K562 (cell line): Measurements from ENCODE around the gene NPAS3. TPM values are rescaled to one million over a fixed set of nuclear protein-coding genes. Genes with fewer than 3 reads are reported as not detected.
A peak's percentile ranks its signal among the peaks of the same experiment; 100 is the strongest.

Experiments used
- ATAC-seq: fragments of 200-7000 bp; cut with Tn5 transposase; 3 replicates; pipeline ENCODE4 v1.9.1; 2020; ENCODE audit warnings: moderate library complexity
- BruUV-seq: library from RNA; stranded (reverse); fragments of 400-500 nt; replicated peaks from 2 replicates; lab custom pipeline; 2021; lab: Mats Ljungman, UMichigan
- CTCF ChIA-PET: fragments of 300-600 bp; formaldehyde crosslinking; extraction: SDS; loops from one replicate; lab custom pipeline; 2021; ENCODE audit warnings: low intra/inter-chr PET ratio; lab: Yijun Ruan, JAX
- POLR2A ChIA-PET: fragments of 300-600, 350-650 bp; sonication (Branson Sonifier 250); formaldehyde crosslinking; extraction: SDS; loops from one replicate; lab custom pipeline; 2021; ENCODE audit warnings: antibody characterized with exemption, inconsistent platforms; lab: Yijun Ruan, JAX
- DNase-seq, 4 experiments: peaks; one replicate each; pipeline versions ENCODE4 v3.0.0 to v3.0.0-alpha.2; 2011 to 2018; ENCODE audit warnings: low spot score in 3 of 4, mixed read lengths in 3 of 4; ENCODE audit errors: extremely low read depth in 1 of 4
- FAIRE-seq: peaks from 2 replicates; lab custom pipeline; 2011; peaks lifted over from hg19 to GRCh38; lab: Jason Lieb, UNC
- H2AFZ ChIP-seq: 2 replicates; pipeline ENCODE4 v1.6.0; 2011; ENCODE audit warnings: low read depth, low read length, control low read depth, inconsistent platforms
- H3K27ac ChIP-seq: fragments of 200-600 bp; 3 replicates; pipeline ENCODE4 v1.8.0; 2011; ENCODE audit warnings: low read depth, mild to moderate bottlenecking, control low read depth, inconsistent platforms, low read length, moderate library complexity, mixed read lengths; ENCODE audit errors: extremely low read depth
- H3K27me3 ChIP-seq, 2 experiments: fragments of 300-600 bp in 1 of 2; 2 replicates in 1 of 2; 3 replicates in 1 of 2; pipeline versions ENCODE4 v1.6.0 to v1.8.0; 2011; ENCODE audit warnings: inconsistent platforms in 2 of 2, low read length in 2 of 2, mild to moderate bottlenecking in 1 of 2, mixed read lengths in 1 of 2, moderate library complexity in 1 of 2; ENCODE audit not compliant: control insufficient read depth in 2 of 2, insufficient read depth in 2 of 2
- H3K36me3 ChIP-seq: fragments of 300-600 bp; 3 replicates; pipeline ENCODE4 v1.8.0; 2011; ENCODE audit warnings: mild to moderate bottlenecking, low read length, inconsistent platforms; ENCODE audit not compliant: control insufficient read depth, insufficient read depth
- H3K4me1 ChIP-seq, 2 experiments: fragments of 200-600 bp in 1 of 2; replicated peaks in 1 of 2; 2 replicates in 1 of 2; 3 replicates in 1 of 2; pipeline versions ENCODE4 v1.5.1 to v1.8.0; 2011; ENCODE audit warnings: inconsistent platforms in 2 of 2, low read length in 2 of 2, mild to moderate bottlenecking in 1 of 2, mixed read lengths in 1 of 2, moderate library complexity in 1 of 2; ENCODE audit not compliant: control insufficient read depth in 2 of 2, insufficient read depth in 2 of 2
- H3K4me2 ChIP-seq: 2 replicates; pipeline ENCODE4 v1.6.1; 2011; ENCODE audit warnings: low read length, control low read depth, inconsistent platforms, mixed read lengths; ENCODE audit not compliant: insufficient read depth
- H3K4me3 ChIP-seq: fragments of 200-600 bp; sonication (generic), shearing (Covaris generic); 2 replicates; pipeline ENCODE4 v1.5.1; 2016; ENCODE audit warnings: control low read depth, inconsistent platforms
- H3K79me2 ChIP-seq: fragments of 200-600 bp; 3 replicates; pipeline ENCODE4 v1.8.0; 2011; ENCODE audit warnings: low read length, inconsistent platforms; ENCODE audit not compliant: control insufficient read depth, insufficient read depth
- H3K9ac ChIP-seq, 2 experiments: 2 replicates each; pipeline versions ENCODE4 v1.6.0 to v1.6.1; 2011; ENCODE audit warnings: low read depth in 2 of 2, low read length in 2 of 2, control low read depth in 1 of 2, inconsistent platforms in 1 of 2, mild to moderate bottlenecking in 1 of 2, mixed read lengths in 1 of 2; ENCODE audit not compliant: insufficient read depth in 1 of 2
- H3K9me1 ChIP-seq: one replicate; pipeline ENCODE4 v1.6.0; 2011; ENCODE audit warnings: inconsistent platforms, mild to moderate bottlenecking, low read length, moderate library complexity; ENCODE audit not compliant: control insufficient read depth, insufficient read depth
- H3K9me3 ChIP-seq: replicated peaks from 2 replicates; pipeline ENCODE4 v1.5.1; 2011; ENCODE audit warnings: low read depth, low read length, inconsistent platforms; ENCODE audit not compliant: control insufficient read depth, insufficient read depth
- H4K20me1 ChIP-seq: replicated peaks from 2 replicates; pipeline ENCODE4 v1.6.1; 2011; ENCODE audit warnings: low read length, inconsistent platforms, mixed read lengths; ENCODE audit not compliant: control insufficient read depth, insufficient read depth
- BDP1 ChIP-seq: IDR thresholded peaks from 3 replicates; pipeline ENCODE4 v1.6.1; 2011; ENCODE audit not compliant: insufficient read length, insufficient read depth
- BHLHE40 ChIP-seq: IDR thresholded peaks from 2 replicates; pipeline ENCODE4 v1.6.1; 2011; ENCODE audit warnings: low read length, improper control_type of control experiment
- L3MBTL2 ChIP-seq: fragments of 450-650 bp; IDR thresholded peaks from 2 replicates; pipeline ENCODE4 v1.6.1; 2016; ENCODE audit warnings: mild to moderate bottlenecking, moderate library complexity
- LARP7 ChIP-seq: fragments of 450-650 bp; IDR thresholded peaks from 2 replicates; pipeline ENCODE4 v1.6.1; 2016
- MBD2 ChIP-seq: sonication (generic); IDR thresholded peaks from 2 replicates; pipeline ENCODE4 v1.6.1; 2016; ENCODE audit warnings: low read depth, borderline replicate concordance
- PHF8 ChIP-seq: fragments of 200-600 bp; sonication (generic); IDR thresholded peaks from 2 replicates; pipeline ENCODE4 v1.6.1; 2012; ENCODE audit warnings: mixed run types, mild to moderate bottlenecking, inconsistent platforms, low read length, moderate library complexity, borderline replicate concordance
- RAD21 ChIP-seq, 2 experiments: fragments of 250-450 bp in 1 of 2; fragments of 450-650 bp in 1 of 2; sonication (Bioruptor Pico) in 1 of 2; formaldehyde crosslinking in 1 of 2; IDR thresholded peaks in 1 of 2; conservative IDR thresholded peaks in 1 of 2; 2 replicates each; pipeline versions ENCODE4 v1.4.0 to v1.8.0; 2020 to 2022; ENCODE audit warnings: mild to moderate bottlenecking in 2 of 2, moderate library complexity in 1 of 2
- RAD51 ChIP-seq: fragments of 450-650 bp; IDR thresholded peaks from 2 replicates; pipeline ENCODE4 v1.7.1; 2016; ENCODE audit warnings: low read depth, mild to moderate bottlenecking, borderline replicate concordance
- TFAP4 ChIP-seq: sonication (generic); formaldehyde crosslinking; IDR thresholded peaks from 2 replicates; pipeline ENCODE4 v1.8.0; 2022; ENCODE audit warnings: missing genetic modification reagents, mild to moderate bottlenecking, moderate library complexity, borderline replicate concordance
- USF2 ChIP-seq: sonication (generic); formaldehyde crosslinking; IDR thresholded peaks from 2 replicates; pipeline ENCODE4 v1.5.0; 2020; ENCODE audit warnings: missing genetic modification reagents
- WHSC1 ChIP-seq: IDR thresholded peaks from one replicate; pipeline ENCODE4 v1.6.1; 2012; ENCODE audit warnings: low read length, control low read depth, inconsistent platforms
- YY1 ChIP-seq, 3 experiments: IDR thresholded peaks; 2 replicates each; pipeline ENCODE4 v1.6.1; 2011; ENCODE audit warnings: low read length in 2 of 3, mild to moderate bottlenecking in 2 of 3, moderate library complexity in 2 of 3, borderline replicate concordance in 1 of 3, control low read depth in 1 of 3, low read depth in 1 of 3; ENCODE audit not compliant: insufficient read depth in 3 of 3, insufficient replicate concordance in 2 of 3, control insufficient read depth in 1 of 3, insufficient read length in 1 of 3; ENCODE audit errors: extremely low read depth in 1 of 3
- WGBS: fragments of 100-300 bp; shearing (Covaris generic); methylation state at CpG from one replicate; pipeline ENCODE4 v1.1.6; 2016; ENCODE audit warnings: low coverage, mixed read lengths; ENCODE audit not compliant: insufficient coverage; ENCODE audit errors: missing lambda C conversion rate; 5-methylcytosine and 5-hydroxymethylcytosine counted together
- in situ Hi-C: fragments of 300-500 bp; cut with MboI; formaldehyde crosslinking; loops from 4 replicates; pipeline ENCODE4 v1.15.0; 2018; ENCODE audit warnings: inconsistent platforms, mixed read lengths
- intact Hi-C: fragments of 100-400 bp; cut with micrococcal nuclease; formaldehyde crosslinking; loops from 2 replicates; pipeline ENCODE4 v1.14.2; 2022
- polyA plus RNA-seq, 8 experiments: library from polyadenylated mRNA; depleted of rRNA in 4 of 8; stranded (reverse) in 5 of 8; unstranded in 3 of 8; fragments of >200 nt; fragmentation: Nextera tagmentation in 2 of 8; fragmentation: Illumina TruSeq in 1 of 8; extraction: Ambion mirVana in 2 of 8; extraction: Trizol in 1 of 8; gene quantifications; 2 replicates each; pipeline versions ENCODE4 v1.2.1 to v1.2.3, GENCODE V29; 2011 to 2014; ENCODE audit warnings: inconsistent platforms in 1 of 8, missing spikeins in 1 of 8
- total RNA-seq, 7 experiments: library from RNA; depleted of rRNA in 6 of 7; stranded (reverse); fragments of >200 nt in 6 of 7; fragmentation: Illumina TruSeq in 2 of 7; extraction: Trizol in 2 of 7; gene quantifications; 2 replicates each; pipeline versions ENCODE4 v1.2.1 to v1.2.3, GENCODE V29; 2011 to 2021; ENCODE audit warnings: low replicate concordance in 1 of 7
- TF ChIP-seq, protein P1 (sequence below): sonication (generic); formaldehyde crosslinking; IDR thresholded peaks from 2 replicates; pipeline ENCODE4 v1.9.0; 2022; ENCODE audit warnings: mild to moderate bottlenecking, missing genetic modification reagents
- TF ChIP-seq, protein P2 (sequence below), 3 experiments: IDR thresholded peaks in 2 of 3; conservative IDR thresholded peaks in 1 of 3; 2 replicates each; pipeline ENCODE4 v1.5.1; 2011 to 2012; ENCODE audit warnings: low read length in 3 of 3, mild to moderate bottlenecking in 3 of 3, control low read depth in 2 of 3, improper control_type of control experiment in 1 of 3, inconsistent platforms in 1 of 3, low read depth in 1 of 3, mixed read lengths in 1 of 3, moderate library complexity in 1 of 3; ENCODE audit not compliant: insufficient read depth in 2 of 3
- TF ChIP-seq, protein P3 (sequence below): fragments of 200-800 bp; sonication (Bioruptor generic); IDR thresholded peaks from 2 replicates; pipeline ENCODE4 v1.6.1; 2017; ENCODE audit warnings: missing genetic modification characterization, missing compliant biosample characterization

Gene NPAS3
- total and polyA plus RNA-seq, 9 of the 15 experiments (the other 6 are each of a cell fraction or from before 2014, with no cell fraction given): 0.04 TPM; not detected in 8

DNA sequence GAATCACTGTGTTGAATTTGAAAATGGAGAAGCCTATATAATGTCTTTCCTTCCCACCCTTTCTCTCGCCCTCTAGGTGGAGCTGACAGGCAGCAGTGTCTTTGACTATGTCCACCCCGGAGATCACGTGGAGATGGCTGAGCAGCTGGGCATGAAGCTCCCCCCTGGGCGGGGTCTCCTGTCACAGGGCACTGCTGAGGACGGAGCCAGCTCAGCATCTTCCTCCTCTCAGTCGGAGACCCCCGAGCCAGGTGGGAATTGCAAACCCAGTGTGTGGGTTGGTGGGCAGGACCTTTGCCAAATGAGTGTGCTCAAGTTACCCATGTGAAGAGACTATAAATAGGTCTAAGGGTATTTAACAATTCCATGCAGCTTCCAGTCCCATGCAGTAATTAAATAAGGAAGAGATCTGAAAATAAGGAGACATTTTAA, 737.5 kb downstream of the NPAS3 start:
- ChIA-PET POLR2A (no interaction called here), CTCF (no interaction called here)
- Histone ChIP-seq H3K9me3 (no peaks in the 10 kb centered on the region), H3K4me3 (no peak overlapping the region), H3K4me1 (no peaks in the 10 kb centered on the region), H3K4me2 (peak overlapping the region; percentile 50; the same call in 1 of the 2 replicates), H3K27ac (no peak overlapping the region), H4K20me1 (no peaks in the 10 kb centered on the region), H3K9ac (no peak overlapping the region), H3K36me3 (no peaks in the 10 kb centered on the region), H3K79me2 (no peaks in the 10 kb centered on the region), H3K9me1 (no peaks in the 10 kb centered on the region), H3K27me3 (no peaks in the 10 kb centered on the region), H2AFZ (peak overlapping the region; percentile 62)
- no TSS peak for BruUV-seq
- FAIRE-seq (no peak), DNase-seq (peak; percentile 11 to 48 (median 30)), ATAC-seq (peak; percentile 88)
- WGBS: 3% methylated on average over 3 of the region's 7 CpGs
- intact Hi-C loops: no loop called here
- in situ Hi-C loops: no loop called here
- TF ChIP-seq, protein P1, sequence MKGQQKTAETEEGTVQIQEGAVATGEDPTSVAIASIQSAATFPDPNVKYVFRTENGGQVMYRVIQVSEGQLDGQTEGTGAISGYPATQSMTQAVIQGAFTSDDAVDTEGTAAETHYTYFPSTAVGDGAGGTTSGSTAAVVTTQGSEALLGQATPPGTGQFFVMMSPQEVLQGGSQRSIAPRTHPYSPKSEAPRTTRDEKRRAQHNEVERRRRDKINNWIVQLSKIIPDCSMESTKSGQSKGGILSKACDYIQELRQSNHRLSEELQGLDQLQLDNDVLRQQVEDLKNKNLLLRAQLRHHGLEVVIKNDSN: peak; percentile 74
- TF ChIP-seq WHSC1 (no peak), LARP7 (no peak), TFAP4 (peak; percentile 71; the same call in 1 of the 2 replicates), BDP1 (no peak), PHF8 (no peak), RAD51 (peak; percentile 72), MBD2 (no peak), L3MBTL2 (peak; percentile 45; the same call in 1 of the 2 replicates), USF2 (peak; percentile 87), BHLHE40 (peak; percentile 50; the same call in 1 of the 2 replicates), YY1 (IDR thresholded peaks at IDR 0.05; ENCODE audit: borderline replicate concordance in 1 of 3, control insufficient read depth in 1 of 3, extremely low read depth in 1 of 3, insufficient read depth in 3 of 3, insufficient read length in 1 of 3, insufficient replicate concordance in 2 of 3, low read depth in 1 of 3, low read length in 2 of 3) (peak in 1 of 3 experiments; percentile 18), RAD21 (CRISPR knock-in tag; conservative IDR thresholded peaks at IDR 0.05 in 1 of 2, IDR thresholded peaks at IDR 0.05 in 1 of 2) (peak; percentile 18 to 53; a peak in 2 of 4 replicates)
- TF ChIP-seq, protein P2, sequence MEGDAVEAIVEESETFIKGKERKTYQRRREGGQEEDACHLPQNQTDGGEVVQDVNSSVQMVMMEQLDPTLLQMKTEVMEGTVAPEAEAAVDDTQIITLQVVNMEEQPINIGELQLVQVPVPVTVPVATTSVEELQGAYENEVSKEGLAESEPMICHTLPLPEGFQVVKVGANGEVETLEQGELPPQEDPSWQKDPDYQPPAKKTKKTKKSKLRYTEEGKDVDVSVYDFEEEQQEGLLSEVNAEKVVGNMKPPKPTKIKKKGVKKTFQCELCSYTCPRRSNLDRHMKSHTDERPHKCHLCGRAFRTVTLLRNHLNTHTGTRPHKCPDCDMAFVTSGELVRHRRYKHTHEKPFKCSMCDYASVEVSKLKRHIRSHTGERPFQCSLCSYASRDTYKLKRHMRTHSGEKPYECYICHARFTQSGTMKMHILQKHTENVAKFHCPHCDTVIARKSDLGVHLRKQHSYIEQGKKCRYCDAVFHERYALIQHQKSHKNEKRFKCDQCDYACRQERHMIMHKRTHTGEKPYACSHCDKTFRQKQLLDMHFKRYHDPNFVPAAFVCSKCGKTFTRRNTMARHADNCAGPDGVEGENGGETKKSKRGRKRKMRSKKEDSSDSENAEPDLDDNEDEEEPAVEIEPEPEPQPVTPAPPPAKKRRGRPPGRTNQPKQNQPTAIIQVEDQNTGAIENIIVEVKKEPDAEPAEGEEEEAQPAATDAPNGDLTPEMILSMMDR (IDR thresholded peaks at IDR 0.05 in 2 of 3, conservative IDR thresholded peaks at IDR 0.05 in 1 of 3; ENCODE audit: insufficient read depth in 2 of 3, low read depth in 1 of 3, low read length in 3 of 3): peak; percentile 45 to 58 (median 53); a peak in 4 of 6 replicates
- TF ChIP-seq, protein P3, sequence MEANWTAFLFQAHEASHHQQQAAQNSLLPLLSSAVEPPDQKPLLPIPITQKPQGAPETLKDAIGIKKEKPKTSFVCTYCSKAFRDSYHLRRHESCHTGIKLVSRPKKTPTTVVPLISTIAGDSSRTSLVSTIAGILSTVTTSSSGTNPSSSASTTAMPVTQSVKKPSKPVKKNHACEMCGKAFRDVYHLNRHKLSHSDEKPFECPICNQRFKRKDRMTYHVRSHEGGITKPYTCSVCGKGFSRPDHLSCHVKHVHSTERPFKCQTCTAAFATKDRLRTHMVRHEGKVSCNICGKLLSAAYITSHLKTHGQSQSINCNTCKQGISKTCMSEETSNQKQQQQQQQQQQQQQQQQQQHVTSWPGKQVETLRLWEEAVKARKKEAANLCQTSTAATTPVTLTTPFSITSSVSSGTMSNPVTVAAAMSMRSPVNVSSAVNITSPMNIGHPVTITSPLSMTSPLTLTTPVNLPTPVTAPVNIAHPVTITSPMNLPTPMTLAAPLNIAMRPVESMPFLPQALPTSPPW (CRISPR knock-in tag): peak; percentile 28; the same call in 1 of the 2 replicates
